Measurements from ENCODE around the gene IPO4. TPM values are rescaled to one million over a fixed set of nuclear protein-coding genes. Genes with fewer than 3 reads are reported as not detected.
A peak's percentile ranks its signal among the peaks of the same experiment; 100 is the strongest.

IPO4 gene
- total and polyA plus RNA-seq, 2 of the 13 experiments (the other 11 are each of a cell fraction or from before 2014, with no cell fraction given), result 39.0 to 179 TPM

GRCh38 chr14:24137529-24138395, 50.9 kb downstream of the IPO4 start (continued):
- no peak for TF ChIP-seq HBP1 (CRISPR knock-in tag; IDR thresholded peaks at IDR 0.05; ENCODE audit: low read depth)

GRCh38 chr14:24136684-24137528, 51.7 kb downstream of the IPO4 start:
- intact Hi-C loops (cut with micrococcal nuclease; ENCODE audit: unreplicated experiment) (loop anchor here (1.0 kb wide), 2 partner anchors 23 to 24 kb away; partner anchors contain the start of genes DCAF11, IRF9 and NRL), in situ Hi-C loops (cut with HindIII; ENCODE audit: extremely low pct_ligation_motif_present, low pct_unique_long_range_greater_than_20kb) (loop anchor here (25.0 kb wide), 1 partner anchor 825 kb away; the partner anchor contains the start of genes BCL2L2, PABPN1 and PPP1R3E)
- peaks cover 11% of the 10 kb centered on the region for H4K20me1 ChIP-seq (ENCODE audit: insufficient read depth, low read length)
- FAIRE-seq, result no peak
- ChIA-PET CTCF (ENCODE audit: low intra/inter-chr PET ratio, low total read pairs) (interaction anchor here (2.1 kb wide), 1 partner anchor 24 kb away, joined by 6 read pairs; the partner anchor contains the start of gene IRF9), POLR2A (interaction anchor here (1.0 to 22.7 kb wide), 19 partner anchors 10 to 527 kb away, joined by 3 to 977 read pairs (median 9); partner anchors contain the start of genes CARMIL3, CHMP4A, CIDEB and DCAF11)
- H2AFZ ChIP-seq (ENCODE audit: low read length), result no peak overlapping the region
- ATAC-seq, result no peak
- no peaks in the 10 kb centered on the region; a peak in 1 of 5 replicates for H3K27me3 ChIP-seq (ENCODE audit: control insufficient read depth in 1 of 2, insufficient read depth in 2 of 2, low read length in 2 of 2)
- WGBS (ENCODE audit: low lambda C conversion rate), result 40% methylated on average over 13 of the region's 13 CpGs
- no peaks in the 10 kb centered on the region for H3K9me3 ChIP-seq (ENCODE audit: low read length)
- peaks cover 17 to 25% of the 10 kb centered on the region in 2 experiments for H3K36me3 ChIP-seq (replicated peaks in 1 of 2; ENCODE audit: control insufficient read depth in 1 of 2, insufficient read depth in 2 of 2, low read length in 2 of 2)
- H3K9ac ChIP-seq (ENCODE audit: insufficient read depth, low read depth, low read length), result peak overlapping the region; percentile 94
- H3K79me2 ChIP-seq (ENCODE audit: insufficient read depth, low read length), result peaks cover 44% of the 10 kb centered on the region
- DNase-seq (ENCODE audit: low spot score), result no peak
- peak overlapping the region; percentile 75 for H3K27ac ChIP-seq (ENCODE audit: extremely low read length, insufficient read depth, low read length)
- no TSS peak for BruUV-seq (replicated peaks)
- peak overlapping the region; percentile 97 for H3K4me2 ChIP-seq (ENCODE audit: low read depth, low read length)
- H3K4me1 ChIP-seq (ENCODE audit: insufficient read depth, low read length), result peaks cover 57% of the 10 kb centered on the region
- peak overlapping the region; percentile 91 to 98 (median 93) for H3K4me3 ChIP-seq (replicated peaks in 1 of 3; ENCODE audit: insufficient read depth in 1 of 3, low read depth in 2 of 3, low read length in 3 of 3)
- TF ChIP-seq XBP1 (CRISPR knock-in tag; IDR thresholded peaks at IDR 0.05), result no peak
- TF ChIP-seq KDM2A (CRISPR knock-in tag; IDR thresholded peaks at IDR 0.05; ENCODE audit: borderline replicate concordance, low read depth), result 0 out of 2 replicates have a peak, but pooled peaks have one; percentile 56
- TF ChIP-seq KDM5A (IDR thresholded peaks at IDR 0.05; ENCODE audit: borderline replicate concordance, low read length), result no peak
- TF ChIP-seq NBN (conservative IDR thresholded peaks at IDR 0.05), result 0 out of 2 replicates have a peak, but pooled peaks have one; percentile 55
- TF ChIP-seq ZNF841 (CRISPR knock-in tag; IDR thresholded peaks at IDR 0.05; ENCODE audit: borderline replicate concordance), result no peak
- TF ChIP-seq ZNF574 (CRISPR knock-in tag; IDR thresholded peaks at IDR 0.05), result peak; percentile 13; the same call in 1 of the 2 replicates
- TF ChIP-seq RXRA (CRISPR knock-in tag; IDR thresholded peaks at IDR 0.05), result peak; percentile 19; the same call in 1 of the 2 replicates
- TF ChIP-seq SSRP1 (CRISPR knock-in tag; IDR thresholded peaks at IDR 0.05), result no peak; the same call in 1 of the 2 replicates
- peak; percentile 82; the same call in 1 of the 2 replicates for TF ChIP-seq ZNF44 (CRISPR knock-in tag; IDR thresholded peaks at IDR 0.05)
- peak; percentile 57; the same call in 1 of the 2 replicates for TF ChIP-seq ZNF263 (CRISPR knock-in tag; IDR thresholded peaks at IDR 0.05)
- TF ChIP-seq ZNF251 (CRISPR knock-in tag; IDR thresholded peaks at IDR 0.05), result peak; percentile 43; the same call in 1 of the 2 replicates
- TF ChIP-seq ZNF282 (IDR thresholded peaks at IDR 0.05; ENCODE audit: partially characterized antibody), result no peak

Measured in HepG2 (cell line).